Epithelial cell of prostate (primary cell): ENCODE results near the gene UMODL1.
"Not testable (repeated sequence)": the region's sequence is repeated elsewhere in the genome, so short reads cannot be mapped to it uniquely, and the experiment has no call there.

Source experiments
- DNase-seq: peaks from one replicate; pipeline ENCODE4 v3.0.0-alpha.2; 2011; ENCODE audit warnings: low read depth, low spot score
- H3K27ac ChIP-seq: fragments of 450-650 bp; 2 replicates; pipeline ENCODE4 v1.5.1; 2017; ENCODE audit warnings: mild to moderate bottlenecking

UMODL1 gene

GRCh38 chr21:42160111-42160721, 89.1 kb downstream of the UMODL1 start:
- DNase-seq, result no peak

GRCh38 chr21:42160765-42161164, 89.6 kb downstream of the UMODL1 start:
- no peak for DNase-seq
- no peak overlapping the region for H3K27ac ChIP-seq

More at GRCh38 chr21:42160111-42160721, 89.1 kb downstream of the UMODL1 start:
- H3K27ac ChIP-seq, result no peak overlapping the region

- H3K27ac ChIP-seq, result no peak overlapping the region
- DNase-seq, result no peak
These were observed 90.4 kb downstream of the UMODL1 start for GRCh38 chr21:42161401-42161955.

- DNase-seq, result no peak
- no peak overlapping the region for H3K27ac ChIP-seq
These were observed 91.0 kb downstream of the UMODL1 start for GRCh38 chr21:42161956-42162681.

- no peak for DNase-seq
These were observed 91.9 kb downstream of the UMODL1 start for GRCh38 chr21:42162831-42163510.

GRCh38 chr21:42163511-42163863, 92.4 kb downstream of the UMODL1 start:
- no peak overlapping the region for H3K27ac ChIP-seq
- no peak for DNase-seq

More at GRCh38 chr21:42162831-42163510, 91.9 kb downstream of the UMODL1 start:
- H3K27ac ChIP-seq, result no peak overlapping the region

GRCh38 chr21:42164064-42164789, 93.1 kb downstream of the UMODL1 start:
- no peak for DNase-seq
- H3K27ac ChIP-seq, result no peak overlapping the region

- no peak for DNase-seq
- no peak overlapping the region for H3K27ac ChIP-seq
These were observed 93.7 kb downstream of the UMODL1 start for GRCh38 chr21:42164818-42165217.

GRCh38 chr21:42165901-42166300, 94.8 kb downstream of the UMODL1 start:
- DNase-seq, result no peak
- H3K27ac ChIP-seq, result no peak overlapping the region

- DNase-seq, result no peak
- H3K27ac ChIP-seq, result peak overlapping the region; percentile 92
These were observed 98.6 kb downstream of the UMODL1 start for GRCh38 chr21:42169758-42170157.

- H3K27ac ChIP-seq, result peak overlapping the region; percentile 92
- peak; percentile 75 for DNase-seq
These were observed 100.3 kb downstream of the UMODL1 start for GRCh38 chr21:42171091-42172053.

GRCh38 chr21:42172596-42173483, 101.7 kb downstream of the UMODL1 start:
- DNase-seq, result no peak
- peak overlapping the region; percentile 92 for H3K27ac ChIP-seq

- DNase-seq, result no peak
- no peak overlapping the region for H3K27ac ChIP-seq
These were observed 103.1 kb downstream of the UMODL1 start for GRCh38 chr21:42174173-42174572.

- DNase-seq, result no peak
- no peak overlapping the region for H3K27ac ChIP-seq
These were observed 104.1 kb downstream of the UMODL1 start for GRCh38 chr21:42175110-42175710.

- DNase-seq, result no peak
- no peak overlapping the region for H3K27ac ChIP-seq
These were observed 105.7 kb downstream of the UMODL1 start for GRCh38 chr21:42176859-42177258.

- H3K27ac ChIP-seq, result no peak overlapping the region
- no peak for DNase-seq
These were observed 108.2 kb downstream of the UMODL1 start for GRCh38 chr21:42179316-42179715.

- DNase-seq, H3K27ac ChIP-seq: not testable (repeated sequence)
These were observed 108.9 kb downstream of the UMODL1 start for GRCh38 chr21:42180001-42180400.
